Thyroid gland (tissue), 4 donors: ENCODE results near the gene FIGNL1. TPM values are rescaled to one million over a fixed set of nuclear protein-coding genes. Genes with fewer than 3 reads are reported as not detected.

ENCODE experiments used
- DNase-seq, 2 donors: peaks; one replicate each; pipeline ENCODE4 v3.0.0-alpha.2; 2019
- H3K27ac ChIP-seq, 3 donors: fragments of 200-600 bp; sonication (generic); 1 replicate in 2 of 3; 2 replicates in 1 of 3; pipeline ENCODE4 v1.5.1; 2016 to 2019; ENCODE audit warnings: mild to moderate bottlenecking in 1 of 3, moderate library complexity in 1 of 3
- H3K27me3 ChIP-seq: fragments of 200-600 bp; sonication (generic); one replicate; pipeline ENCODE4 v1.5.1; 2019
- H3K36me3 ChIP-seq, 2 donors: fragments of 200-600 bp; sonication (generic); one replicate each; pipeline ENCODE4 v1.5.1; 2016 to 2019
- H3K4me1 ChIP-seq, 2 donors: fragments of 200-600 bp; sonication (generic); one replicate each; pipeline ENCODE4 v1.5.1; 2017 to 2019
- H3K4me3 ChIP-seq, 3 donors: fragments of 200-600 bp; sonication (generic); replicated peaks in 1 of 3; 1 replicate in 2 of 3; 2 replicates in 1 of 3; pipeline ENCODE4 v1.5.1; 2016; ENCODE audit warnings: mild to moderate bottlenecking in 1 of 3
- H3K9me3 ChIP-seq: fragments of 200-600 bp; sonication (generic); one replicate; pipeline ENCODE4 v1.5.1; 2017
- CTCF ChIP-seq, 6 experiments: fragments of 200-600 bp in 3 of 6; fragments of 450-650 bp in 3 of 6; sonication (generic) in 3 of 6; IDR thresholded peaks; one replicate each; pipeline ENCODE4 v1.5.1; 2016 to 2019; ENCODE audit warnings: antibody characterized with exemption in 6 of 6, mild to moderate bottlenecking in 2 of 6, inconsistent platforms in 1 of 6, moderate library complexity in 1 of 6
- POLR2A ChIP-seq, 2 donors: fragments of 450-650 bp; IDR thresholded peaks; one replicate each; pipeline ENCODE4 v1.6.1; 2017; ENCODE audit warnings: antibody characterized with exemption in 2 of 2, mild to moderate bottlenecking in 2 of 2, moderate library complexity in 1 of 2
- WGBS, 2 donors: methylation state at CpG; one replicate each; pipeline ENCODE4 v1.1.5; 2017; 5-methylcytosine and 5-hydroxymethylcytosine counted together
- intact Hi-C: fragments of 100-400 bp; cut with DNase I; formaldehyde crosslinking; loops from one replicate; pipeline ENCODE4 v1.15.1; 2023
- total RNA-seq, 4 donors: library from RNA; depleted of rRNA; stranded (reverse); fragments of >200 nt; gene quantifications; one replicate each; pipeline ENCODE4 v1.2.3, GENCODE V29; 2016

Gene FIGNL1
- total RNA-seq, 4 donors from 2014 or later: 5.1 to 15.9 (median 9.5) TPM

GRCh38 chr7:50428911-50429310, 21.2 kb downstream of the FIGNL1 start:
- Histone ChIP-seq H3K27ac (no peak overlapping the region), H3K36me3 (no peaks in the 10 kb centered on the region), H3K4me1 (no peaks in the 10 kb centered on the region), H3K4me3 (no peak overlapping the region), H3K9me3 (no peaks in the 10 kb centered on the region), H3K27me3 (no peaks in the 10 kb centered on the region)
- WGBS, 2 donors: 71 to 81% methylated on average over 3 of the region's 3 CpGs
- TF ChIP-seq POLR2A (IDR thresholded peaks at IDR 0.05): no peak
- no peak for TF ChIP-seq CTCF (IDR thresholded peaks at IDR 0.05)
- intact Hi-C loops: no loop called here
- no peak for DNase-seq

- Histone ChIP-seq H3K27ac (no peak overlapping the region), H3K4me3 (no peak overlapping the region), H3K4me1 (no peaks in the 10 kb centered on the region), H3K9me3 (no peaks in the 10 kb centered on the region), H3K36me3 (no peaks in the 10 kb centered on the region), H3K27me3 (no peaks in the 10 kb centered on the region)
- intact Hi-C loops: no loop called here
- no peak for TF ChIP-seq POLR2A (IDR thresholded peaks at IDR 0.05)
- no peak for TF ChIP-seq CTCF (IDR thresholded peaks at IDR 0.05)
- 87% methylated on average over 2 of the region's 2 CpGs for WGBS, 2 donors
- DNase-seq: no peak
These were observed 22.6 kb downstream of the FIGNL1 start for GRCh38 chr7:50427518-50427917.

- 90 to 95% methylated on average over 5 of the region's 5 CpGs for WGBS, 2 donors
- Histone ChIP-seq H3K27ac (no peak overlapping the region), H3K4me3 (no peak overlapping the region), H3K9me3 (no peaks in the 10 kb centered on the region), H3K36me3 (no peaks in the 10 kb centered on the region), H3K4me1 (no peaks in the 10 kb centered on the region), H3K27me3 (no peaks in the 10 kb centered on the region)
- no peak for TF ChIP-seq POLR2A (IDR thresholded peaks at IDR 0.05)
- TF ChIP-seq CTCF (IDR thresholded peaks at IDR 0.05): no peak
- no peak for DNase-seq
- intact Hi-C loops: no loop called here
These were observed 23.7 kb downstream of the FIGNL1 start for GRCh38 chr7:50426280-50427045.

- 88 to 89% methylated on average over 6 of the region's 6 CpGs for WGBS, 2 donors
- Histone ChIP-seq H3K4me1 (no peaks in the 10 kb centered on the region), H3K27ac (no peak overlapping the region), H3K4me3 (no peak overlapping the region), H3K9me3 (no peaks in the 10 kb centered on the region), H3K27me3 (no peaks in the 10 kb centered on the region), H3K36me3 (no peaks in the 10 kb centered on the region)
- DNase-seq: no peak
- intact Hi-C loops: no loop called here
- TF ChIP-seq POLR2A (IDR thresholded peaks at IDR 0.05) (no peak), CTCF (IDR thresholded peaks at IDR 0.05) (no peak)
These were observed 24.8 kb downstream of the FIGNL1 start for GRCh38 chr7:50425318-50425717.

- no peak overlapping the region for H3K27ac ChIP-seq
- TF ChIP-seq CTCF (IDR thresholded peaks at IDR 0.05) (no peak), POLR2A (IDR thresholded peaks at IDR 0.05) (no peak)
- intact Hi-C loops: no loop called here
- no peak for DNase-seq
- H3K4me1 ChIP-seq: no peaks in the 10 kb centered on the region
- no peak overlapping the region for H3K4me3 ChIP-seq
- 56 to 80% methylated on average over 4 of the region's 4 CpGs for WGBS, 2 donors
- H3K36me3 ChIP-seq: no peaks in the 10 kb centered on the region
- no peaks in the 10 kb centered on the region for H3K9me3 ChIP-seq
- no peaks in the 10 kb centered on the region for H3K27me3 ChIP-seq
These were observed 26.3 kb downstream of the FIGNL1 start for GRCh38 chr7:50423860-50424259.
